Heart left ventricle (tissue), 16 donors: ENCODE measurements around the gene NRCAM. TPM values are rescaled to one million over a fixed set of nuclear protein-coding genes. Genes with fewer than 3 reads are reported as not detected.

Experiments used
- ATAC-seq, 4 donors: fragments of 200-7000 bp; cut with Tn5 transposase; one replicate each; pipeline ENCODE4 v1.9.1; 2020 to 2022; ENCODE audit warnings: moderate library complexity in 4 of 4, mild to moderate bottlenecking in 3 of 4, moderate number of reproducible peaks in 1 of 4
- DNase-seq, 5 donors: peaks; one replicate each; pipeline ENCODE4 v3.0.0-alpha.2; 2020
- H3K27ac ChIP-seq, 12 donors: fragments of 200-600 bp; sonication (generic) in 4 of 12; one replicate each; pipeline versions ENCODE4 v1.5.0 to v1.8.0; 2016 to 2022; ENCODE audit warnings: mild to moderate bottlenecking in 2 of 12
- H3K27me3 ChIP-seq, 9 donors: fragments of 200-600 bp; sonication (generic) in 2 of 9; one replicate each; pipeline versions ENCODE4 v1.5.1 to v1.8.0; 2016 to 2022; ENCODE audit warnings: mild to moderate bottlenecking in 3 of 9
- H3K36me3 ChIP-seq, 9 donors: fragments of 200-600 bp; sonication (generic) in 2 of 9; one replicate each; pipeline versions ENCODE4 v1.5.0 to v1.8.0; 2018 to 2022; ENCODE audit warnings: mild to moderate bottlenecking in 2 of 9
- H3K4me1 ChIP-seq, 12 donors: fragments of 200-600 bp; sonication (generic) in 4 of 12; one replicate each; pipeline versions ENCODE4 v1.5.0 to v1.8.0; 2016 to 2022; ENCODE audit warnings: mild to moderate bottlenecking in 3 of 12
- H3K4me3 ChIP-seq, 12 donors: fragments of 200-600 bp; sonication (generic) in 4 of 12; one replicate each; pipeline versions ENCODE4 v1.5.0 to v1.8.0; 2017 to 2022; ENCODE audit warnings: mild to moderate bottlenecking in 9 of 12, moderate library complexity in 4 of 12
- H3K9me3 ChIP-seq, 12 donors: fragments of 200-600 bp; sonication (generic) in 4 of 12; one replicate each; pipeline versions ENCODE4 v1.5.0 to v1.8.0; 2016 to 2022; ENCODE audit warnings: mild to moderate bottlenecking in 1 of 12
- CTCF ChIP-seq, 12 donors: fragments of 200-600 bp; sonication (generic) in 4 of 12; IDR thresholded peaks; one replicate each; pipeline versions ENCODE4 v1.5.0 to v1.8.0; 2018 to 2022; ENCODE audit warnings: antibody characterized with exemption in 12 of 12, mild to moderate bottlenecking in 5 of 12
- POLR2A ChIP-seq, 2 donors: fragments of 450-650 bp; IDR thresholded peaks; one replicate each; pipeline ENCODE4 v1.6.1; 2017; ENCODE audit warnings: antibody characterized with exemption in 2 of 2, mild to moderate bottlenecking in 2 of 2, moderate library complexity in 2 of 2
- WGBS, 4 donors: extraction: QIAGEN DNeasy Blood & Tissue Kit in 2 of 4; methylation state at CpG; one replicate each; pipeline versions ENCODE4 v1.1.5 to v1.1.7; 2013 to 2018; 5-methylcytosine and 5-hydroxymethylcytosine counted together
- intact Hi-C, 10 donors: fragments of 100-400 bp; cut with DNase I; formaldehyde crosslinking; loops; one replicate each; pipeline versions ENCODE4 v1.11.1 to v1.14.2; 2022
- polyA plus RNA-seq, 2 donors: library from polyadenylated mRNA; stranded (reverse); fragments of 200-250 nt; gene quantifications; one replicate each; pipeline ENCODE4 v1.2.3, GENCODE V29; 2013
- total RNA-seq, 9 donors: library from RNA; depleted of rRNA in 2 of 9; stranded (reverse); fragments of >200 nt in 2 of 9; fragmentation: NEBNext Ultra II Directional in 3 of 9; extraction: Animal tissue kit (Norgen Biotek cat#: 25700) in 3 of 9; gene quantifications; one replicate each; pipeline versions ENCODE4 v1.1.0 to v1.2.4, GENCODE V29; 2016 to 2023
- donor health status: ischemic (EF 13 %, LVEDD 7.1; RV severe dilation, severe dysfunction).
- donor health status: healthy with polysubstance abuse.
- donor health status: DM: no; HTN: yes; CAD: no.
- donor health status: DM: no; HTN: no; CAD: no.
- donor health status: ischemic (EF 25% LVEDD 6.9; RV normal size, moderate dysfunction).
- donor health status: ischemic (EF 25% LVEDD 5.7; RV mildly dilated, moderate dysfunction).
- donor health status: healthy.
- donor health status: DM: yes; HTN: yes; CAD: no.
- donor health status: ischemic (EF 35%, LVEDD 5.7; RV mildly dilated, moderate dysfunction).
- donor health status: nonischemic (EF 11% LVEDD 7.7; RV severe dilation, severe dysfunction).
- donor health status: DM: yes; HTN: yes; CAD: no.
- donor health status: PGD.
- donor health status: ischemic (EF 29% LVEDD 5.4; RV normal size, mild dysfunction).
- donor health status: nonischemic (EF 23%, LVEDD 6.1; RV moderate dilation, normal function).

Gene NRCAM
- total and polyA plus RNA-seq, 11 donors = 0.07 to 2.5 (median 0.36) TPM

- Histone ChIP-seq H3K27ac (no peak overlapping the region), H3K36me3 (no peaks in the 10 kb centered on the region), H3K4me3 (no peak overlapping the region), H3K9me3 (no peaks in the 10 kb centered on the region), H3K4me1 (peaks cover 0 to 3% (median 0%) of the 10 kb centered on the region in 12 donors), H3K27me3 (no peaks in the 10 kb centered on the region)
- DNase-seq (no peak), ATAC-seq (no peak)
- WGBS, 4 donors = 56 to 76% (median 67%) methylated on average over 2 of the region's 2 CpGs
- TF ChIP-seq POLR2A (IDR thresholded peaks at IDR 0.05) = no peak
- intact Hi-C loops = no loop called here
Observed at GRCh38 chr7:108245523-108246226, 210.6 kb downstream of the NRCAM start.

GRCh38 chr7:108244110-108244509 lies 212.1 kb downstream of the NRCAM start:
- Histone ChIP-seq H3K27ac (no peak overlapping the region), H3K9me3 (no peaks in the 10 kb centered on the region), H3K27me3 (no peaks in the 10 kb centered on the region), H3K4me3 (no peak overlapping the region), H3K36me3 (no peaks in the 10 kb centered on the region), H3K4me1 (peaks cover 0 to 3% (median 0%) of the 10 kb centered on the region in 12 donors)
- 88 to 97% (median 92%) methylated on average over 3 of the region's 3 CpGs for WGBS, 4 donors
- DNase-seq (no peak), ATAC-seq (no peak)
- intact Hi-C loops = no loop called here
- TF ChIP-seq CTCF (IDR thresholded peaks at IDR 0.05) = no peak
- TF ChIP-seq POLR2A (IDR thresholded peaks at IDR 0.05) = no peak

GRCh38 chr7:108239501-108240225 lies 216.6 kb downstream of the NRCAM start:
- H3K27me3 ChIP-seq = no peaks in the 10 kb centered on the region
- TF ChIP-seq CTCF (IDR thresholded peaks at IDR 0.05) (no peak), POLR2A (IDR thresholded peaks at IDR 0.05) (no peak)
- DNase-seq (no peak), ATAC-seq (no peak)
- 46 to 54% (median 51%) methylated on average over 11 of the region's 11 CpGs for WGBS, 4 donors
- H3K4me3 ChIP-seq = no peak overlapping the region
- intact Hi-C loops = no loop called here
- peaks cover 0 to 8% (median 0%) of the 10 kb centered on the region in 12 donors for H3K4me1 ChIP-seq
- no peaks in the 10 kb centered on the region for H3K36me3 ChIP-seq
- H3K9me3 ChIP-seq = no peaks in the 10 kb centered on the region
- no peak overlapping the region for H3K27ac ChIP-seq

GRCh38 chr7:108236681-108237415 lies 219.4 kb downstream of the NRCAM start:
- Histone ChIP-seq H3K27me3 (no peaks in the 10 kb centered on the region), H3K27ac (no peak overlapping the region), H3K9me3 (no peaks in the 10 kb centered on the region), H3K4me3 (no peak overlapping the region), H3K36me3 (no peaks in the 10 kb centered on the region), H3K4me1 (peaks cover 0 to 8% (median 0%) of the 10 kb centered on the region in 12 donors)
- DNase-seq = no peak
- 22 to 40% (median 34%) methylated on average over 2 of the region's 2 CpGs for WGBS, 4 donors
- ATAC-seq = peak in 2 of 4 donors; percentile 26 to 41
- TF ChIP-seq POLR2A (IDR thresholded peaks at IDR 0.05) (no peak), CTCF (IDR thresholded peaks at IDR 0.05) (no peak)
- intact Hi-C loops = no loop called here
